ENCODE data around the gene FAM193B. TPM values are rescaled to one million over a fixed set of nuclear protein-coding genes. Genes with fewer than 3 reads are reported as not detected.

The FAM193B gene
- total and polyA plus RNA-seq, 9 of the 15 experiments (the other 6 are each of a cell fraction or from before 2014, with no cell fraction given) = 4.4 to 76.4 (median 37.3) TPM

DNA sequence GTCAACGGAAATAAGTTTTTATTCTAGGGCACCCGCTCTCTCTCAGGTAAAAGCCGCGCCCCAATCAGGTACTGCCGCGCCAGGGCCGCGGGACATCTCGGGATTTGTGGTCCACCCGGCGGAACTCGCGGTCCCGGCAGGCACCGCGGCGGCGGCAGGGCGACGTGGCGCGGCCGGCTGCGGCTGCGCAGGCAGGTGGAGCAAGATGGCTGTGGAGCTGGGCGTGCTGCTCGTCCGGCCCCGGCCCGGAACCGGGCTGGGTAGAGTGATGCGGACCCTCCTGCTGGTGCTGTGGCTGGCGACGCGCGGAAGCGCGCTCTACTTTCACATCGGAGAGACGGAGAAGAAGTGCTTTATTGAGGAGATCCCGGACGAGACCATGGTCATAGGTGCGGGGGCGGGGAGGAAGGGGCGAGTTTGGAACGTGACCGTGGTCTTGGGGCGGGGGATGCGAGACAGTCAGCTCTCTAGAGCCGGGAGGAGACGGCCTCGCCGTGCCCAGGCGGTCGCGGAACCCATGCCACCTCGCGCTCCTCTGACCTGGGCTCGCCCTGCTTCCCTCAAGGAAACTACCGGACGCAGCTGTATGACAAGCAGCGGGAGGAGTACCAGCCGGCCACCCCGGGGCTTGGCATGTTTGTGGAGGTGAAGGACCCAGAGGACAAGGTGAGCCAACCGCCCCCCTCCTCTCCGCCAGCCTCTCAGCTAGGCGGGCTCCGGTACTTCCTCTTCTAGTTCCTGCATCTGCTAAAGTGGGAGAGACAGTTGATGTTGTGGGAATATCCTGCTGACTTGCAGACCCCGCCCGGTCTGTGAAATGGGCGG lies 37.9 kb upstream of the FAM193B start, which contains the start of gene TMED9 (continued):
- TF ChIP-seq MBD2 (IDR thresholded peaks at IDR 0.05; ENCODE audit: borderline replicate concordance, low read depth) = peak; percentile 43; the same call in 1 of the 2 replicates
- TF ChIP-seq YY1 (IDR thresholded peaks at IDR 0.05; ENCODE audit: borderline replicate concordance in 1 of 3, control insufficient read depth in 1 of 3, extremely low read depth in 1 of 3, insufficient read depth in 3 of 3, insufficient read length in 1 of 3, insufficient replicate concordance in 2 of 3, low read depth in 1 of 3, low read length in 2 of 3) = peak; percentile 85 to 96 (median 94)
- TF ChIP-seq ZNF830 (CRISPR knock-in tag; IDR thresholded peaks at IDR 0.05) = 0 out of 2 replicates have a peak, but pooled peaks have one; percentile 20
- TF ChIP-seq, protein P1, sequence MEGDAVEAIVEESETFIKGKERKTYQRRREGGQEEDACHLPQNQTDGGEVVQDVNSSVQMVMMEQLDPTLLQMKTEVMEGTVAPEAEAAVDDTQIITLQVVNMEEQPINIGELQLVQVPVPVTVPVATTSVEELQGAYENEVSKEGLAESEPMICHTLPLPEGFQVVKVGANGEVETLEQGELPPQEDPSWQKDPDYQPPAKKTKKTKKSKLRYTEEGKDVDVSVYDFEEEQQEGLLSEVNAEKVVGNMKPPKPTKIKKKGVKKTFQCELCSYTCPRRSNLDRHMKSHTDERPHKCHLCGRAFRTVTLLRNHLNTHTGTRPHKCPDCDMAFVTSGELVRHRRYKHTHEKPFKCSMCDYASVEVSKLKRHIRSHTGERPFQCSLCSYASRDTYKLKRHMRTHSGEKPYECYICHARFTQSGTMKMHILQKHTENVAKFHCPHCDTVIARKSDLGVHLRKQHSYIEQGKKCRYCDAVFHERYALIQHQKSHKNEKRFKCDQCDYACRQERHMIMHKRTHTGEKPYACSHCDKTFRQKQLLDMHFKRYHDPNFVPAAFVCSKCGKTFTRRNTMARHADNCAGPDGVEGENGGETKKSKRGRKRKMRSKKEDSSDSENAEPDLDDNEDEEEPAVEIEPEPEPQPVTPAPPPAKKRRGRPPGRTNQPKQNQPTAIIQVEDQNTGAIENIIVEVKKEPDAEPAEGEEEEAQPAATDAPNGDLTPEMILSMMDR (IDR thresholded peaks at IDR 0.05 in 2 of 3, conservative IDR thresholded peaks at IDR 0.05 in 1 of 3; ENCODE audit: insufficient read depth in 2 of 3, low read depth in 1 of 3, low read length in 3 of 3) = peak in 1 of 3 experiments; percentile 12; a peak in 1 of 6 replicates
- TF ChIP-seq, protein P2, sequence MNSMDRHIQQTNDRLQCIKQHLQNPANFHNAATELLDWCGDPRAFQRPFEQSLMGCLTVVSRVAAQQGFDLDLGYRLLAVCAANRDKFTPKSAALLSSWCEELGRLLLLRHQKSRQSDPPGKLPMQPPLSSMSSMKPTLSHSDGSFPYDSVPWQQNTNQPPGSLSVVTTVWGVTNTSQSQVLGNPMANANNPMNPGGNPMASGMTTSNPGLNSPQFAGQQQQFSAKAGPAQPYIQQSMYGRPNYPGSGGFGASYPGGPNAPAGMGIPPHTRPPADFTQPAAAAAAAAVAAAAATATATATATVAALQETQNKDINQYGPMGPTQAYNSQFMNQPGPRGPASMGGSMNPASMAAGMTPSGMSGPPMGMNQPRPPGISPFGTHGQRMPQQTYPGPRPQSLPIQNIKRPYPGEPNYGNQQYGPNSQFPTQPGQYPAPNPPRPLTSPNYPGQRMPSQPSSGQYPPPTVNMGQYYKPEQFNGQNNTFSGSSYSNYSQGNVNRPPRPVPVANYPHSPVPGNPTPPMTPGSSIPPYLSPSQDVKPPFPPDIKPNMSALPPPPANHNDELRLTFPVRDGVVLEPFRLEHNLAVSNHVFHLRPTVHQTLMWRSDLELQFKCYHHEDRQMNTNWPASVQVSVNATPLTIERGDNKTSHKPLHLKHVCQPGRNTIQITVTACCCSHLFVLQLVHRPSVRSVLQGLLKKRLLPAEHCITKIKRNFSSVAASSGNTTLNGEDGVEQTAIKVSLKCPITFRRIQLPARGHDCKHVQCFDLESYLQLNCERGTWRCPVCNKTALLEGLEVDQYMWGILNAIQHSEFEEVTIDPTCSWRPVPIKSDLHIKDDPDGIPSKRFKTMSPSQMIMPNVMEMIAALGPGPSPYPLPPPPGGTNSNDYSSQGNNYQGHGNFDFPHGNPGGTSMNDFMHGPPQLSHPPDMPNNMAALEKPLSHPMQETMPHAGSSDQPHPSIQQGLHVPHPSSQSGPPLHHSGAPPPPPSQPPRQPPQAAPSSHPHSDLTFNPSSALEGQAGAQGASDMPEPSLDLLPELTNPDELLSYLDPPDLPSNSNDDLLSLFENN (IDR thresholded peaks at IDR 0.05; ENCODE audit: low read depth in 2 of 2, low read length in 2 of 2) = no peak
- TF ChIP-seq ZNF143 (CRISPR knock-in tag; IDR thresholded peaks at IDR 0.05) = peak; percentile 90
- peak; percentile 92 for TF ChIP-seq TAF1 (IDR thresholded peaks at IDR 0.05; ENCODE audit: control insufficient read depth, extremely low read depth, insufficient read depth, low read length, severe bottlenecking)
- TF ChIP-seq EHMT2 (IDR thresholded peaks at IDR 0.05) = no peak
- TF ChIP-seq PTRF (tag; IDR thresholded peaks at IDR 0.05) = no peak
- TF ChIP-seq CREBBP (IDR thresholded peaks at IDR 0.05; ENCODE audit: low read depth, low read length) = no peak
- TF ChIP-seq, protein P3, sequence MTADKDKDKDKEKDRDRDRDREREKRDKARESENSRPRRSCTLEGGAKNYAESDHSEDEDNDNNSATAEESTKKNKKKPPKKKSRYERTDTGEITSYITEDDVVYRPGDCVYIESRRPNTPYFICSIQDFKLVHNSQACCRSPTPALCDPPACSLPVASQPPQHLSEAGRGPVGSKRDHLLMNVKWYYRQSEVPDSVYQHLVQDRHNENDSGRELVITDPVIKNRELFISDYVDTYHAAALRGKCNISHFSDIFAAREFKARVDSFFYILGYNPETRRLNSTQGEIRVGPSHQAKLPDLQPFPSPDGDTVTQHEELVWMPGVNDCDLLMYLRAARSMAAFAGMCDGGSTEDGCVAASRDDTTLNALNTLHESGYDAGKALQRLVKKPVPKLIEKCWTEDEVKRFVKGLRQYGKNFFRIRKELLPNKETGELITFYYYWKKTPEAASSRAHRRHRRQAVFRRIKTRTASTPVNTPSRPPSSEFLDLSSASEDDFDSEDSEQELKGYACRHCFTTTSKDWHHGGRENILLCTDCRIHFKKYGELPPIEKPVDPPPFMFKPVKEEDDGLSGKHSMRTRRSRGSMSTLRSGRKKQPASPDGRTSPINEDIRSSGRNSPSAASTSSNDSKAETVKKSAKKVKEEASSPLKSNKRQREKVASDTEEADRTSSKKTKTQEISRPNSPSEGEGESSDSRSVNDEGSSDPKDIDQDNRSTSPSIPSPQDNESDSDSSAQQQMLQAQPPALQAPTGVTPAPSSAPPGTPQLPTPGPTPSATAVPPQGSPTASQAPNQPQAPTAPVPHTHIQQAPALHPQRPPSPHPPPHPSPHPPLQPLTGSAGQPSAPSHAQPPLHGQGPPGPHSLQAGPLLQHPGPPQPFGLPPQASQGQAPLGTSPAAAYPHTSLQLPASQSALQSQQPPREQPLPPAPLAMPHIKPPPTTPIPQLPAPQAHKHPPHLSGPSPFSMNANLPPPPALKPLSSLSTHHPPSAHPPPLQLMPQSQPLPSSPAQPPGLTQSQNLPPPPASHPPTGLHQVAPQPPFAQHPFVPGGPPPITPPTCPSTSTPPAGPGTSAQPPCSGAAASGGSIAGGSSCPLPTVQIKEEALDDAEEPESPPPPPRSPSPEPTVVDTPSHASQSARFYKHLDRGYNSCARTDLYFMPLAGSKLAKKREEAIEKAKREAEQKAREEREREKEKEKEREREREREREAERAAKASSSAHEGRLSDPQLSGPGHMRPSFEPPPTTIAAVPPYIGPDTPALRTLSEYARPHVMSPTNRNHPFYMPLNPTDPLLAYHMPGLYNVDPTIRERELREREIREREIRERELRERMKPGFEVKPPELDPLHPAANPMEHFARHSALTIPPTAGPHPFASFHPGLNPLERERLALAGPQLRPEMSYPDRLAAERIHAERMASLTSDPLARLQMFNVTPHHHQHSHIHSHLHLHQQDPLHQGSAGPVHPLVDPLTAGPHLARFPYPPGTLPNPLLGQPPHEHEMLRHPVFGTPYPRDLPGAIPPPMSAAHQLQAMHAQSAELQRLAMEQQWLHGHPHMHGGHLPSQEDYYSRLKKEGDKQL (CRISPR knock-in tag; IDR thresholded peaks at IDR 0.05; ENCODE audit: borderline replicate concordance) = no peak; the same call in 1 of the 2 replicates
- TF ChIP-seq TAF15 (IDR thresholded peaks at IDR 0.05; ENCODE audit: low read depth, low read length) = no peak
- peak; percentile 49 for TF ChIP-seq NEUROD1 (IDR thresholded peaks at IDR 0.05; ENCODE audit: borderline replicate concordance, low read depth, low read length, partially characterized antibody)

Data from K562 (cell line).